Stimulated activated CD8-positive, alpha-beta memory T cell treated with anti-CD3 and anti-CD28 coated beads, Interleukin-15, amount 100 ng/mL, for 48 hours (primary cell): ENCODE data around the gene COPB2.

Experiments
- DNase-seq, 2 donors: peaks; one replicate each; pipeline ENCODE4 v3.0.0-alpha.2; 2020; ENCODE audit warnings: low read depth in 2 of 2

Gene COPB2

DNA sequence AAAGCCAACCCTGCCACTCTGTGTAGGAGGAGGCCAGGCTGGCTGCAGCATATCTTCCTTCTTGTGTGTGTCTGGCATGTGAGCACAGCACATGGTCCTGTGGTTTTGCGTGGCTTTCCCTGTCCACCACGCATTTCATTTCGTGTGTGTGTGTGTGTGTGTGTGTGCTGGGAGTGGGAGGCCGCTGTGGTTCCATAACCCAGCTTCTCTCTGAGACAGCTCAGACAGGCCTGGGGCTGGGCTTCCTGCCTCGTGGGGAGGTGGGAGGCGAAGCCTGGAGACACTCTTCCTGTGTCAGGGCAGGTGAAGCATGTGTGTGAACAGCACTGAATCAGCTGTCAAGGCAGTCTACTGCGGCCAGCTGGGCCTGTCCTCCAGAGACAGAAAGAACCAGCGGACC lies 61.6 kb downstream of the COPB2 start:
- no peak for DNase-seq

DNA sequence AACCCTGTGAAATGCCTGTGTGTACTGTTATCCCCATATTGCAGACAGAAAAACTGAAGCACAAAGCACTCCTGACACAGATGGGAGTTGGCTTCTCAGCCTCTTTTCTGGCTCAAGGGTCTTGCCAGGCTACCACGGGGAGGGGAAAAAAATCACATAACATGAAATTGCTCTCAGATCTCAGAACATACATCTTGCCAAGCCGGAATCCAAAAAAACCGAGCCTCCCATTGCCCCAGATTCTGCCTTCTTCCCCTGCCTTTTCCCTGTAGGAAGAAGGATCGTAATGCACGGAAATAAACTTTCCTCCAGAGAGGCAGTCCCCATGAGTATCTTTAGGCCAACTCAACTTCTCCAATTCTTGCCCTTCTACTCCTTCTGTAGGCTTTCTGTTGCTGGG lies 62.2 kb downstream of the COPB2 start:
- no peak for DNase-seq

DNA sequence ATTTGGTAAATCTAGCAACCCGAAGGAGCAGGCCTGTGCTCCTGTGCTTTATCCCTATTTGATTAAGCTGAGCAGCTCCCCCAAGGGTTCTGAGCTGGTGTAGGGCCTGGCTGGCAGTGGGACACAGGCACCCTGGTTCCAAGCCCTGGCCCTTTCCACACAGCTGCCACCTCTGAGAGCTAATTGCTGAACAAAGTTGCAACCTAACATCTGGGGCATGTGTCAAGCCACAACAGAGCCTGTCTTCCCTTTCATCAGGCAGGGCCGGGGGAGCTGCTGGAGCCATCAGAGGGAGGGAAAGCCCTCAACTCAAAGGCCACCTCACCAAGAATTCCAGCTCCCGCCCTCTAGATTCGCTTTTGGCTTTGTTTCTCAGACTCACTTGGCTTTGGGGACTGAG lies 62.7 kb downstream of the COPB2 start:
- DNase-seq: no peak

DNA sequence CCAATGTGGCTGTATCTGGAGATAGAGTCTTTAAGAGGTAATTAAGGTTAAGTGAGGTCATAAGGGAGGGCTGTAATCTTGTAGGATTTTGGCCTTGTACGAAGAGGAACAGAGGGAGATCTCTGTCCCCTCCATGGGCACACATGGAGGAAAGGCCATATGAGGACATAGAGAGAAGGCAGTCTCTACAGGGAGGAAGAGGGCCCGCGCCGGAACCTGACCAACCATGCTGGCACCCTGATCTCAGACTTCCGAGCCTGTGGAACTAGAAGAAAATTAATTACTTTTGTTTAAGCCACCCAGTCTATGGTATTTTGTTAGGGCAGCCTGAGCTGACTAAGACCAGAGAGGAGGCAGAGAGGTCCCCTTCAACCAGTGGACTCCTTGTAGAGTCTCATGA lies 63.3 kb downstream of the COPB2 start:
- no peak for DNase-seq

DNA sequence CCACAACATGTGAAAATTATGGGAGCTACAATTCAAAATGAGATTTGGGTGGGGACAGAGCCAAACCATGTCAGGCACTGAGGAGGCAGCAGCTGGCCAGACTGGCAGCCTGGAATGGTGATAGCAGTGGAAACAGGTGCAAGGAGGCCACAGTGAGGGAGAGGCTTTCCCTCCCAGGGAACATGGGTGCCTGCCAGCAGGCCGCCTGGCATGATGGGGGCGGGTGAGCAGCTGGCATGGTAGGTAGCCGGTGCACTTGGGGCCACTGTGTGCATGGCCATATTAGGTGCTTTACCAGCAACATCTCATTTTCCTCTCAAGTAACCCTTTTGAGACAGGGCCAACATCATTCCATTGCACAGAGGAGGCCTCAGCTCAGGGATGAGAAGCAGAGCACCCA lies 63.9 kb downstream of the COPB2 start:
- no peak for DNase-seq

DNA sequence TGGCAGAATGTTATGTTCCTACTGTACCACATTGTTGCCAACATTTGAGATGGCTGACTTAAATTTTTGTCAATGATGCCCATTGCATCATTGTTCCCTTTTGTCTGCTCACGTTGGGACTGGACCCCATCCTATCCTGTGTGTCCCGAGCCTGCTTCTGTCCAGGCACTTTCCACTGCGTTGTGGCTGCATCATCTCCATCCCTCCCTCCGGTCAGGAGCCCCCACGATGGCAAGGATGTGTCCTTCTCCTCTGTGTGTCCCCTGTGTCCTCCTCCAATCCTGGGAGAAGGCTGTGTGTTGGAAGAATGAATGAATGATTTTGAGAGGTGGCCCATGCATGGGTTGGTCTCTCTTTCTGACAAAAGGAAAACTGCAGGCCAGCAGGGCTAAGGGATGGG lies 65.0 kb downstream of the COPB2 start:
- DNase-seq: no peak

DNA sequence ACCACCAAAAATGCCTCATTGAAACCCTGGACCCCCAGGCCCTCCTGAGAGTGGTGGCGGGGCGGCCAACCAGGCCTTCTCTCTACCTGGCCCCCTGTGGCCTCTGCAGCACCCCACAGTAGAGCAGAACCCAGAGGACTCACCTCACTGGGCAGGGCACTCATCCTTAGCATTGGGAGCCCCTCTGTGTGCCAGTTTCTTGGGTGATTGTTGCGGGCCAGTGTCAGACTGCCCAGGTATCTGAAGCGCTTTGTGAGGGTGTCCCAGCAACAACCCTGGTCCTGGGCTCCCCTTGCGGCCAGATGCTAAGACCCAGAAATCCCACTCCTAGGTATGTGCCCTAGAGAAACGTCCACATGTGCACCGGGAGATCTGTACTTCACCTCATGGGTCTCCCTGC lies 66.3 kb downstream of the COPB2 start:
- DNase-seq: no peak

DNA sequence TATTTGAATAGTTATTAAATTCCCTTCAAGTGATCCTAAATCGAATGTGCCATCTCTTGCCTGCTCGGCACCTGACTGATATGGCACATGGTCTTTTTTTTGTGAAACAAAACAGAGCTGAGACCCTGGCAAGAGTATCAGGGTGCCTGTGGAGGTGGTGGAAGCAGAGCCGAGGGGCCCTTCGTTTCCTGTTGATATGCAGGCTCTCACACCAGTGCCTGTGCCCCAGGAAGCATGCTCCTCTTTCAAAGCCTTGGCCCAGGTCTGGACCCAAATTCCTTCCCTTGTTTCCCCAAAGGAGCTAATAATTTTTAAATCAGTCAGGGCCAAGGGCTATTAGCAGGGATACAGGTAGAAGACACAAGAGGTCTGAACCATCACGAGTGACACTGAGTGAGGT lies 67.1 kb downstream of the COPB2 start:
- no peak for DNase-seq

DNA sequence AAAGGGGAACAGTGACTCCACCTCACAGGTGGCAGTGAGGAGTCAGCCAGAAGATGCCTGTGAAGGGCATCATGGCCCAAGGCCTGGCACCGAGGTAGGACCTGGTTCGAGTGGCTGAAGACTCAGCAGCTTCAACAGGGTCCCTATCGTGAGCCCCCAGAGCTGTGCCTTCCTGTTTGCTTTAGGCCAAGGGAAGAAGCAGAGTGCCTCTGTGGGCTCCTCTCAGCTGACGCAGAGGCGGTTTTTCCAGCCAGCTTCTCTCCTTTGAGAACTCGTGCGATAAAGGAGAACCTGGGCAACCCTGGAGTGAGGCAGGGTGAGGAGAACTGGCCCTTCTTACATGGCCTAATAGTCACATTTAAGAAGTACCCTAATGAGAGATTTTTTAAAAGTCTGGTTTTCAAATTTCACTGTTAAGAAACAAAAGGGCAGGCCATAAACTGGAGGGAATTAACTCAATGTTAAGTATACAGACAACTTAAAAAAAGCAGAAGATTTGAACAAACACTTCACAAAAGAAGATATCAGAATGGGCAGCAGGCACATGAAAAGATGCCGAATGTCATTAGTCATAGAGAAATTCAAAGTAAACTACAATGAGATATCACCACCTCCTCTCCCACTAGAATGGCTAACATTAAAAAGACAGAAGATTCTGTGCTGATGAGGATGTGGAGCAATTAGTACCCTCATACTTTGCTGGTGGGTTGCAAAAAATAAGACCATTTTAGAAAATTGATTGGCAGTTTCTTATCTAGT lies 68.7 kb downstream of the COPB2 start:
- DNase-seq: no peak

DNA sequence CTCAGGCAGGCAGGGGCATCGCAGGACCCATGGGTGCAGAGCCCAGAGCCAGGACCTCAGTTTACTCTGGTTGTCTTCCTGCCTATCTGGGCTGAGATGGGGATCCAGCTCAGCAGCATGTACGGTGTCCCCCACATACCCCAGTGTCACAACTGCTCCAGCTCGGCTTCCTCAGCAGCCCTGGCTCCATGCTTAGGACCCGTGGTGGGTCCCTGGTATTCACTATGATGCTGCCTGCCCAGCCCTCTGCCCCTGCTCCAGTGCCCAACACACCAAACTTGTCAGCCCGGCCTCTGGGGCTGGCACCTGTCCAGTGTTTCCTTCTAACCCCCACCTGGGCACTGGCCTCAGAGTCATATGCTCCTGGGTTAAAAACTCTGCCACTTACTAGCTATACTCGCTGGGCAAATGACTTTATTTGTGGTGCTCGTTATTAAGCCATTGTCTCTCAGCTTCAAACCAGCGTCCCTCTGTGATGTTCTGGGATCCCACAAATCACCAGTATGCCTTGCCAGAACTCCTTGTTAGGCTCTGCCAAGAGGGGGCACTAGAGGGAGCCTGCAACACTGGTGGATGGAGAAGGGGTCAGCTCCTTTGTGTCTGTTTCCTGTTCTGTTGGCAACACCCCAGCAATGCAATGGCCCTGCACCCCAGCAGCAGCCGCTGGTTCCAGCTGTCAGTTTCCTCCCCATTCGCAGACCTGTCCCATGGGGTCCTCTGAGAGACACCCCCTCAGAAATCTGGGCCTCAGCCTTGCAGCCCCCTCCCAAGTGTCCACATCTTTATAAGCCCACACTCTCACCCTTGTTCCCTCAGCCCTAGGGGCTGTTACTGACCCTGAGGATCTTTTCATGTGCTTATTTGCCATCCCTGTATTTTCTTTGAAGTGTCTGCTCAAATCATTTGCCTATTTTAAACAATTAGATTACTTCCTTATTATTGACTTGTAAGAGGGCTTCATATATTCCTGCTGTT lies 69.7 kb downstream of the COPB2 start:
- DNase-seq: no peak

DNA sequence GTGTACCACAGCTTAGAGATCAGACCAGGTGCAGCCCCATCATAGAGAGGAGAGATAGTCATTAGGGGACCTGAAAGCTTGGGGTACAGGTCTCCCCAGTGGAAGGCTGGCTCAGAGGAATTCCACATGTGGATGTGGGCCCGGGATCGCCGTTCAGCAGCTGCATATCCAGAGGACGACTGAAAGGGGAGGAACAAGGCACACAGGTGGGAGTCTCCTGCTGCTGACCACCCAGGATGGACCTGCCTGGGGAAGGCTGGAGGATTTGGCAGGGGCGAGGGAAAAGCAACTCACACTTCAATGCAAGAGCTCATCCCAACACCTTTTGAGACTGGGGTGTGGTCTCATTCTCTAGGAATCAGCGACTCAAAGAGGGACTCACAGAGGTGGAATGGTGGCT lies 70.6 kb downstream of the COPB2 start:
- no peak for DNase-seq

DNA sequence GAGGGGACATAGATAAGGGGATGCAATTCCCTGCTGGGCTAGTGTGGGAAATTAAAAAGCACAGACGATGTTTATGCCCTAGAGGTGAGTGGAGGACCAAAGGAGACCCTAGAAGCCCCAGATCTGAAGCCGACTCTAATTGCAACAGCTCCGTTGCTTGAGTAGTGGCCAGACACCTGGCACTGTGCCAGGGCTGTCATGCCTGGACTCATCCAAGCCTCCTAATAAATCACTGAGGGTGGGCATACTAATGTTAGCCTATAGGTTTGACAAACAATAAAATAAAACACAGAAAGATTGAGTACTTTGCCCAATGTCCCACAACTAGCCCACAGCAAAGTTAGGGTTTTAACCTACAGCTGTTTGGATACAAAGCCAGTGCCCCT lies 71.0 kb downstream of the COPB2 start:
- no peak for DNase-seq

DNA sequence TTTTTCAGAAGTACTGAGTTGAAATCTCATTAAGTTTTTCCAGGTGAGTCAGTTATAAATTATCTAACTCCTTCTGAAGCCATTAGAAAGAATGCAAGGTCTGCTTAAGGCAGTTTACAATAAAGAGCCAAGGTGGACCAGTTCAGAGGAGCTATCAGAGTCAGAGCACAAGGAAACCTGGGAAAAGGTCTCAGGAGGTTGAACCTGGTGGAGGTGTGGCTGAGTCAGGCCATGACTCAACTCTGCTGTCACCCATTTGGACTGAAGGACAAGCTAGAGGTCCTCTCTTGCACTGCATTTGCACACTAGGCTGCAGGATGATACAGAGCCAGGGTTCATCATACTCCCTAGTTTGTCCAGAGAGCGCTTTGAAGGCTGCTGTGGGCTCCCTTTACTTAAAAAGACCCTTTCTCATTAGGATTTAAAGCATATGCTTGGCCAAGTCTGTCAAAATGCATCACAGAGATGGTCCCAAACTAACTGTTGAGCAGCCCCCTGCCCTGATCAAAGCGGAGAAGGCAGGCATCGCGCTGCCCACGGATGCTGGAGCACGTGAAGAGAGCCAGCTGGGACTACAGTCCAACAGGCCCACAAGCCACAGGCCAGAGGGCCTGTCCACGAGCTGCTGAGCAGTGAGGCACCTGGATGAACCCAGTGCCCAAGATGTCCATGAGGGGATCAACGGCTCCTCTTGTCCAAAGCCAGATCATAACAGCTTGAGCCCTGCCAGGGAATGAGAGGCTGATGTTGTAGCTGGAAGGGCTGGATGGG lies 71.6 kb downstream of the COPB2 start:
- DNase-seq: no peak

DNA sequence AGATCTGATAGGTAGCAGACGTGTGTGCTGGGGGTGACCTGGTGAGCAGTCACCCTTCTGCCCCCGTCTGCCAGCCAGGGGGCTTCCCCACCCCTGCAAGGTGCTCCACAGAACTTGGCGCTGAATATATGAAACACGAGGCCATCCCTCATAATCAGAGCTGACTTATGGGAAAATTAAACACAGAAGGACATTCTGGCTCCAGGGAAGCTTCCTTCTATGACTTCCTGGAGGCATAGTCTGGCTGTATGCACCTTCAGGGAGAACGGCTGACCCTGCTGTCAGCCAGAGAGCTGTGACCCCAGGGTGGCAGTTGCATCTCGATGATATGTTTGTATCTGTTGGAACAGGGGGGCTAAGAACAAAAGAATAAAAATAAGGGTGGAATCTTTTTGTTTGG lies 72.2 kb downstream of the COPB2 start:
- no peak for DNase-seq

DNA sequence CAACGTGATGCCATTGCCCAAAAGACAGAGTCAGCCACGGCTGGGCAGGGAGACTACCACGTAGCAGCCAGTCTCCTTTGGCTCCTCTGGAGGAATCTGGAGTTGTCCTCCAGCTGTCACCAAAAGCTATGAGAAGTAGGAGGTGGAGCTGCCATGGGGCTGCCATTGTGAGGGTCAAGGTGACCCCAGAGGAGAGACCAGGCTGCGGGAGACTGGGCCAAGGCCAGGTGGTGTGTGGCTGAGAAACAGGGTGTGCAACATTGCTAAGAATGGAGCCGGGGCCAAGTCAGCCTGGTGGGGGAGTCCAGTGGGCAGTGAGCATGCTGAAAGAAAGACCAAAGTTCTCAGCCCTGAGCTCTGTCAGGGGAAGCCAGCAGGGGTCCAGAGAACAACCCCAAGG lies 75.5 kb downstream of the COPB2 start:
- DNase-seq: no peak

DNA sequence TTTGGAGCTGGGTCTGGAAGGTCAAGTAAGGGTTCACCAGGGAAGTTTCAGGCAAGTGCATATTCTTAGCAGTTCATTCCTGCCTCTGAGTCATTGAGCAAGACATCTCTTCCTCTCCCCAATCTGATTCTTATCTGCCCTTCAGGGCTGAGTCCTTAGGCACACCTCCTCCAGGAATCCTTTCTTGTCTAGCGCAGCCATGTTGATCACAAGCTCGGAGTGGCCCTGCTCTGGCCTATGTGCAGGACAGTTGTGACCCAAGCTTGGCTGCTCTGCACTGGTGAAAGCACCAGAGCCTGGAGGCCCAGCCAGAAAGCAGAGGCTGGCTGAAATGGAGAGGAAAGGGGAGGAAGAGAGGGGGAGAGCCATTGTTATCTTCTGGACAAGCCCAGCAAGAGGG lies 76.5 kb downstream of the COPB2 start:
- no peak for DNase-seq

DNA sequence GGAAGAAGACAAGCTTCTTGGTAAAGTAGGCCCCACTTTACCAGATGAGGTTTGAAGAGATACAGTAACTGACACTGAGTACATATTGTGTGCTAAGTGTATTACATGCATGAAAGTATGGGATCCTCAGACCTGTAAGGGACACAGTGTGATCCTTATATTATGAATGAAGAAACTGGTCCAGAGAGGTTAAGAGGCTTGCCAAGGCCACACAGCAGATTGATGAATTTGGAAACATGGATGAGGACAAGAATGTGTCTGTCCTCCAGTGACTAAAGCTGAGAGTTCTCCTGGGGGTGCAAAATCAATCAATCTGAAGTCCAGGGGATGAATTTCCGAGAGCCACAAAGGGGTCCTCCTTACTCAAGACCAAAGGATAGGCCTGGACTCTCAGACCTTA lies 77.0 kb downstream of the COPB2 start:
- DNase-seq: no peak

DNA sequence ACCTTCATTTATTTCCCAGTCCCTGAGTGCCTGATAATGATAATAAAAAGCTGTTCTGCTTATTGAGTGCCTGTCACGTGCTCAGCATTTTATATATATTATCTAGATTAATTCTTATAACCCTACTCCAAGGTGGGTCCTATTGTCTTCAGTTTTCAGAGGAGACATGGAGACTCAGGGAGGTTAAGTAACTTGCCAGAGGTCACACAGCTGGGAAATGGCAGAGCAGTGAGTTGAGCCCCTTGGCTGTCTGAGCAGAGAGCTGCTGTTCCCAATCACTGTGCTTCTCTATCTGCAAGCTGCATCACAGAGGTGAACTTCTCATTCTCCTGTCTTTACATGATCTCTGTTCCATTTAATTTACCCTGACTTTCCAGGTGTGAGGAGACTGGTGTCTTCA lies 77.9 kb downstream of the COPB2 start:
- no peak for DNase-seq

DNA sequence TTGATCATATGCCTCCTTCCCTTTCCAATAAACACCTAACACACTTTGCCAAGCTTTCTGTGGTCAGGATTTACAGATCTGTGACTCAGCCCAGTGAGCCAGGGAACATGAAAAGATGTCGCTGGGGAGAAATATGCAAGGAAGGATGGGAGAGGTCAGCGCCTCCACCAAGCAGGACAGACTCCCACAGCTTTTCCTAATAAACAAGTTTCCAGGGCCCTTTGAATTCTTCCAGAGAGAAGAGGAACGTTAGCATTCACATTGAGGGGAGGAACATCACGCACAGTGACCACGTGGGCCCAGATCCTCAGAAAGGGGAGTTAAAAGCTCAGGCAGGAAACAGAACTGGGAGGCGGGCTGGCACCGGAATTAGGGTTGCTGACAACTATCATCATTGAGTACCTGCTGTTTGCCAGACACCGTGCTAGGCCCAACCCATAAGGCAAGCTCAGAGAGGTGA lies 78.9 kb downstream of the COPB2 start:
- DNase-seq: no peak

DNA sequence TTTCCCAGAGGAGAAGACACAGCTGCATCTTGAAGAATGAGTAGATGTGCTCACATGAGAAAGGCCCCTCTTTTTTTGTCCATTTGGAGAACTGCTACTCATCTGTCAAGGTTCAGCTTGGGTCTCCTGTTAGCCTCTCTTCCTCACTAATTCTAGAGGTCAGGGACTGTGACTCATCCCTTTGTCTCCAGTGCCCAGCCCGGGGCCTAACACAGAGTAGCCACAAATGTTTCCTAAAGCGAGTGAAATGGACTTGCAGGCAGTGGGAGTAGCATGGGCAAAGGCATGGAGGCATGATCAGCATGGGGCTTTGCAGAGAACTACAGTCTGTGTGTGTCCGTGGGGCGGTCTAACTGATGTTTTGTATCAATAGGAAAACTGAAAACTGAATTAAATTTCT lies 79.6 kb downstream of the COPB2 start:
- no peak for DNase-seq

DNA sequence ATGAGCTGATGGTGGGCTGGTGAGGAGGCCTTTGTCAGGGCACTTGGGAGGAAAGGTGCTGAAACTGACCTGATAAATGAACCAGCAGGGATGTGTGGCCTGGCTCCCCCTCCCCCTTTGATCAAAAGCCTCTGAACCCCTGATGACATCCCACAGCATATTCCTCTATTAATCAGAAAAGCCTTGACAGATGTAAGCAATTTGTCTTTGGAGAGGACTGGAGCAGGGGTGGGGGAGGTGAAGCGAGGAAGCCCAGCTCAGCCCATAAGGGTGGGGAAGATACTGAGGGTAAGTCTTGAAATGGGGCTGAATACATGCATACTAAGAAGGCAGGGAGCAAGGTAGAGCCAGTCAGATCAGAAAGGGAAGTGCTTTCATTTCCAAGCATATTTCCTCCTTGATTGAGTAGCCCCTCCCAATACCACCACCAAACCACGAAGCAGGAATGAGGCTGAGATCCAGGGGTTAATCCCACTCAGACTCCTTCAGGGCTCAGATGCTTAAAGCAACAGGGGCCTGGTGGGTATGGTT lies 80.3 kb downstream of the COPB2 start:
- no peak for DNase-seq

DNA sequence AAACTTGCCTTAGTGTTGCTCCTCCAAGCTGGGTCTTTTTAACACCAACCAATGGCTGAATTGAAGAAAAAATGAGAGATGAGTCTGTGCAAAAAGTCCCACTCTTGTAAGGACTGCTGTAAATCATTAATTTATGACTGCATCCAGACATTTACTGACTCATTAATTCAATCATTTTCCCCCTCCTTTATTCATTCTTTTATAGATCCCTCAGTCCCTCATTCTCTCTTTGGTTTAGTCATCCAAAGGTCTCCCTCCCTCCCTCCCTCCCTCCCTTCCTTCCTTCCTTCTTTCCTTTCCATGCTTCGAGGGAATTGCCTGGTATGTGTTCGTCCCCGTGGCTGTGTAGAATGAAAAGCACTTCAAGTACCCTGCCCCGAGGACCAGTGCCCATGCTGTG lies 80.9 kb downstream of the COPB2 start:
- no peak for DNase-seq
